IPS DF 6.9 (cell line): ENCODE measurements around the gene RAMP2.
A peak's percentile ranks its signal among the peaks of the same experiment; 100 is the strongest.
"Not testable (repeated sequence)": the region's sequence is repeated elsewhere in the genome, so short reads cannot be mapped to it uniquely, and the experiment has no call there.

Experiments used
- DNase-seq: peaks from one replicate; pipeline ENCODE4 v3.0.0-alpha.2; 2013; ENCODE audit warnings: low read depth, low spot score
- H3K27ac ChIP-seq: one replicate; pipeline ENCODE4 v1.5.1; 2013; ENCODE audit warnings: low read length, control low read depth
- H3K27me3 ChIP-seq: 2 replicates; pipeline ENCODE4 v1.6.1; 2013; ENCODE audit warnings: mild to moderate bottlenecking, low read length; ENCODE audit not compliant: control insufficient read depth, insufficient read depth
- H3K36me3 ChIP-seq: 2 replicates; pipeline ENCODE4 v1.6.1; 2013; ENCODE audit warnings: low read length; ENCODE audit not compliant: control insufficient read depth, insufficient read depth
- H3K4me1 ChIP-seq: 2 replicates; pipeline ENCODE4 v1.6.1; 2013; ENCODE audit warnings: low read length; ENCODE audit not compliant: control insufficient read depth, insufficient read depth
- H3K4me3 ChIP-seq: 2 replicates; pipeline ENCODE4 v1.5.1; 2013; ENCODE audit warnings: mild to moderate bottlenecking, low read length
- H3K9me3 ChIP-seq: 2 replicates; pipeline ENCODE4 v1.6.1; 2013; ENCODE audit warnings: low read length, inconsistent platforms; ENCODE audit not compliant: control insufficient read depth, insufficient read depth
- WGBS: extraction: QIAGEN DNeasy Blood & Tissue Kit; methylation state at CpG from one replicate; pipeline ENCODE4 v1.1.7; 2013; ENCODE audit warnings: mixed read lengths, missing lambda C conversion rate; ENCODE audit not compliant: insufficient read length, insufficient coverage; 5-methylcytosine and 5-hydroxymethylcytosine counted together

The RAMP2 gene

GRCh38 chr17:42769964-42770363 lies 8.9 kb downstream of the RAMP2 start:
- not testable (repeated sequence) for H3K36me3 ChIP-seq, DNase-seq, H3K9me3 ChIP-seq, H3K27ac ChIP-seq, H3K27me3 ChIP-seq, H3K4me3 ChIP-seq, H3K4me1 ChIP-seq
- WGBS, result no CpG with 5 or more reads among the region's 10 CpGs

DNA sequence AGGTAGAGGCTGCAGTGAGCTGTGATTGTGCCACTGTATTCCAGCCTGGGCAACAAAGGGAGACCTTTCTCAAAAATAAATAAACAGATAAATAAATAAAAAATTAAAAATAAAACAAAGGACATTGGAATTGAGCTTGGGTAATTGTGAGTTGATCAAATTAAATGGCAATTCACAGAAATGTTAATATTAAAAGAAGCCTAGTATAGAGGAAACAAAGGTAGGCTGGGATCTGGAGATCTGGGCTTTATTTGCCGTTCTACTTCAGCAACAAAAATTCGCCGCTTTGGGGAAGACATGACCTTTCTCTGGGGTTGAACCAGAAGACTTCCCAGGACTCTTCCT lies 11.9 kb downstream of the RAMP2 start:
- Histone ChIP-seq H3K27me3 (no peaks in the 10 kb centered on the region), H3K27ac (no peak overlapping the region), H3K9me3 (no peaks in the 10 kb centered on the region), H3K4me3 (peak overlapping the region; percentile 94; the same call in 1 of the 2 replicates), H3K36me3 (peaks cover 3% of the 10 kb centered on the region; the same call in 1 of the 2 replicates), H3K4me1 (no peaks in the 10 kb centered on the region)
- no CpG with 5 or more reads among the region's 3 CpGs for WGBS
- DNase-seq, result no peak

- H3K9me3 ChIP-seq, result no peaks in the 10 kb centered on the region
- H3K4me3 ChIP-seq, result peak within 1 kb of the TSS; percentile 94
- H3K27me3 ChIP-seq, result no peaks in the 10 kb centered on the region
- H3K4me1 ChIP-seq, result no peaks in the 10 kb centered on the region
- WGBS, result no CpG with 5 or more reads among the region's 39 CpGs
- DNase-seq, result no peak
- no peak within 1 kb of the TSS for H3K27ac ChIP-seq
- peaks cover 4% of the 10 kb centered on the region; the same call in 1 of the 2 replicates for H3K36me3 ChIP-seq
Measured at GRCh38 chr17:42773290-42774035, 12.4 kb downstream of the RAMP2 start, which contains the start of gene VPS25. TSS of gene VPS25 (plus strand) at chr17:42773449. CDS start at chr17:42773476, 27 bp downstream.

- no peaks in the 10 kb centered on the region for H3K4me1 ChIP-seq
- no peaks in the 10 kb centered on the region for H3K9me3 ChIP-seq
- H3K36me3 ChIP-seq, result peaks cover 7% of the 10 kb centered on the region; the same call in 1 of the 2 replicates
- DNase-seq, result no peak
- H3K4me3 ChIP-seq, result peak overlapping the region; percentile 94; the same call in 1 of the 2 replicates
- H3K27me3 ChIP-seq, result no peaks in the 10 kb centered on the region
- no peak overlapping the region for H3K27ac ChIP-seq
- WGBS, result no CpG with 5 or more reads among the region's 3 CpGs
Measured at GRCh38 chr17:42774066-42774745, 13.2 kb downstream of the RAMP2 start.

DNA sequence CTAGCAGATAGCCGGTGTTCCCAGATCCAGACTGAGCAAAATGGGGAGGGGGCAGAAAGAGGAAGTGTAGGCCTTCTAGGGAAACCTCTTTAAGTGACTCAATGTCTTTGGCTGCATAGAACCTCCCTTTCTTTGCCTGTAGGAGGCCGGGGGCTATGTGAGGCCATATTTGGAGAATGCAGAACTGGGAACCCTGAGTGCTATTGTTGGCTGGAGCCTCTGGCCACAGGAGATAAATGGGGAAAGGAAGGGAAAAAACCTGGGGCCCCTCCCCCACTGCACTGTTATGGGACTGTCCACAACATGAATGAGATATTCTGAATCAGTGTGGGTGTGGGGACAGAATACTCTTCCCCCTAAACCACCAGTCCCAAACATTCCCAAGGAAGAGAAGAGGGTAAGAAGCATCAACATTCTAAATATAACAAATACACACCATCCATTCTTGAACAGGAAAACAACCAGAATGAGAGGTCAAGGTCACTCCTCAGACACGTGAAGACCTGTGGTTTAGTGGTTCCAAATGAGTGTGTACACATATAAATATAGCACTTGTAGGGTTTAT lies 14.6 kb downstream of the RAMP2 start:
- H3K36me3 ChIP-seq, result peaks cover 7% of the 10 kb centered on the region; the same call in 1 of the 2 replicates

DNA sequence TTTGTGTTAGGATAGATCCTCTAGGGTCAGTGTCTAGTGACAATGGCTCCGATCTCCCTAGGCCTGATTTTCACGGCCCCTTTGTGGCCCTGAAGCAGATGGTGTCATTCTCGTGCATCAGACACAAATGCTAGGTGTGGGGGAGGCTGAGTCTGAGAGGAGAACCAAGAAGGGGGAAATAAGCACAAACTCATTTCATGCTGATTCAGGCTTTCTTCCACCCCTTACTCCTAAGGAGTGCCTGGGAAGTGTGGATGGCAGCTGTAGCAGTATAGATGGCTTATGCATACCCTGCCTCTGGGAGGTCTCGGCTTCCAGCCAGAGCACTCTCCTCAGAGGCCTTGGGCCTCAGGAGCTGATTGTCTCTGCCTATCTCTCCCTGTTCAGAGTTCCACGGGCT lies 17.5 kb downstream of the RAMP2 start:
- WGBS, result no CpG with 5 or more reads among the region's 5 CpGs
- Histone ChIP-seq H3K27me3 (peaks cover 9% of the 10 kb centered on the region; the same call in 1 of the 2 replicates), H3K36me3 (peaks cover 7% of the 10 kb centered on the region; the same call in 1 of the 2 replicates), H3K4me1 (peaks cover 4% of the 10 kb centered on the region), H3K27ac (no peak overlapping the region), H3K9me3 (no peaks in the 10 kb centered on the region), H3K4me3 (no peak overlapping the region)
- DNase-seq, result no peak

More for the DNA sequence above, 14.6 kb downstream of the RAMP2 start:
- no peak overlapping the region for H3K4me3 ChIP-seq
- no CpG with 5 or more reads among the region's 3 CpGs for WGBS
- no peaks in the 10 kb centered on the region for H3K4me1 ChIP-seq
- DNase-seq, result no peak
- no peak overlapping the region for H3K27ac ChIP-seq
- no peaks in the 10 kb centered on the region for H3K9me3 ChIP-seq
- H3K27me3 ChIP-seq, result no peaks in the 10 kb centered on the region

GRCh38 chr17:42779304-42779935 lies 18.4 kb downstream of the RAMP2 start:
- peaks cover 4% of the 10 kb centered on the region for H3K4me1 ChIP-seq
- no peaks in the 10 kb centered on the region for H3K9me3 ChIP-seq
- DNase-seq, result no peak
- WGBS, result no CpG with 5 or more reads among the region's 3 CpGs
- peaks cover 7% of the 10 kb centered on the region; the same call in 1 of the 2 replicates for H3K36me3 ChIP-seq
- H3K27me3 ChIP-seq, result peaks cover 9% of the 10 kb centered on the region; the same call in 1 of the 2 replicates
- H3K4me3 ChIP-seq, result no peak overlapping the region
- H3K27ac ChIP-seq, result no peak overlapping the region

GRCh38 chr17:42779936-42780850 lies 19.2 kb downstream of the RAMP2 start, which contains the start of gene WNK4:
TSS of gene WNK4 (plus strand) at chr17:42780610. CDS start at chr17:42780699, 89 bp downstream.
- Histone ChIP-seq H3K9me3 (no peaks in the 10 kb centered on the region), H3K4me1 (peaks cover 4% of the 10 kb centered on the region), H3K27me3 (peaks cover 9% of the 10 kb centered on the region; the same call in 1 of the 2 replicates), H3K36me3 (peaks cover 7% of the 10 kb centered on the region), H3K27ac (no peak within 1 kb of the TSS), H3K4me3 (peak within 1 kb of the TSS; percentile 59)
- no peak for DNase-seq
- no CpG with 5 or more reads among the region's 65 CpGs for WGBS

DNA sequence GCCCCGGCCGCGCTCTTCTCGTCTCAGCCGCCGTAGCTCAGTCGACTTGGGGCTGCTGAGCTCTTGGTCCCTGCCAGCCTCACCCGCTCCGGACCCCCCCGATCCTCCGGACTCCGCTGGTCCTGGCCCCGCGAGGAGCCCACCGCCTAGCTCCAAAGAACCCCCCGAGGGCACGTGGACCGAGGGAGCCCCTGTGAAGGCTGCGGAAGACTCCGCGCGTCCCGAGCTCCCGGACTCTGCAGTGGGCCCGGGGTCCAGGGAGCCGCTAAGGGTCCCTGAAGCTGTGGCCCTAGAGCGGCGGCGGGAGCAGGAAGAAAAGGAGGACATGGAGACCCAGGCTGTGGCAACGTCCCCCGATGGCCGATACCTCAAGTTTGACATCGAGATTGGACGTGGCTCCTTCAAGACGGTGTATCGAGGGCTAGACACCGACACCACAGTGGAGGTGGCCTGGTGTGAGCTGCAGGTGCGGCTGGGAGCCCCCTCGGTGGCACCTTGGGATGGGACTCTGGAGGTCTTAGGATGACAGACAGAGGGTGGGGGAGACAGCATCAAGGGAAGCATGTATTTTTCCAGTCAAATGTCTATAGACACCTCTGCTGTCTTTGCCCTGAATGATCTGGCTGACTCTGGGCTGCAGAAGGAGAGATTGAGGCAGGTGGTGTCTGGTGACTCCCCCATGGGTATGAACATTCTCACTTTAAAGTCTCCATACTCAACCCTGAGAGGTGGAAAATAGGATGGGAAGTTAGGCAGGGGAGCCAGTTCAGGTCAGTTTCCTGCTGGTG lies 20.0 kb downstream of the RAMP2 start:
- no peak overlapping the region for H3K27ac ChIP-seq
- no CpG with 5 or more reads among the region's 39 CpGs for WGBS
- no peaks in the 10 kb centered on the region for H3K9me3 ChIP-seq
- peaks cover 7% of the 10 kb centered on the region for H3K36me3 ChIP-seq
- H3K4me3 ChIP-seq, result peak overlapping the region; percentile 59; the same call in 1 of the 2 replicates
- H3K27me3 ChIP-seq, result peaks cover 9% of the 10 kb centered on the region; the same call in 1 of the 2 replicates
- no peak for DNase-seq
- peaks cover 4% of the 10 kb centered on the region for H3K4me1 ChIP-seq
